C4-2B (cell line): ENCODE results near the gene PAAF1.

Experiments used
- CTCF ChIP-seq: fragments of 450-650 bp; conservative IDR thresholded peaks from 2 replicates; pipeline ENCODE4 v1.5.1; 2017; ENCODE audit warnings: mild to moderate bottlenecking
- ZFX ChIP-seq: fragments of 450-650 bp; IDR thresholded peaks from 2 replicates; pipeline ENCODE4 v1.6.1; 2017

- no peak for TF ChIP-seq CTCF
- no peak for TF ChIP-seq ZFX
Observed at GRCh38 chr11:73946798-73947458, 70.1 kb downstream of the PAAF1 start.
